Activated CD8-positive, alpha-beta T cell treated with anti-CD3 and anti-CD28 coated beads for 36 hours (primary cell): ENCODE measurements around the gene GALNS. TPM values are rescaled to one million over a fixed set of nuclear protein-coding genes. Genes with fewer than 3 reads are reported as not detected.

Experiments used
- ATAC-seq: fragments of 200-7000 bp; cut with Tn5 transposase; one replicate; pipeline ENCODE4 v1.10.0; 2021; ENCODE audit warnings: mild to moderate bottlenecking, moderate library complexity
- CTCF ChIA-PET: fragments of 350-600 bp; sonication (Branson Sonifier 250); formaldehyde crosslinking; loops from one replicate; lab custom pipeline; 2021; ENCODE audit warnings: antibody characterized with exemption; lab: Charles Lee
- POLR2A ChIA-PET: fragments of 350-600 bp; sonication (Branson Sonifier 250); formaldehyde crosslinking; loops from one replicate; lab custom pipeline; 2021; ENCODE audit warnings: antibody characterized with exemption; lab: Charles Lee
- DNase-seq: peaks from one replicate; pipeline ENCODE4 v3.0.0-alpha.2; 2020
- H3K27ac Mint-ChIP-seq: one replicate; pipeline ENCODE4 v1.8.0; 2021; ENCODE audit warnings: mild to moderate bottlenecking, mixed read lengths
- H3K27me3 Mint-ChIP-seq: one replicate; pipeline ENCODE4 v1.8.0; 2021; ENCODE audit warnings: mixed read lengths
- H3K36me3 Mint-ChIP-seq: one replicate; pipeline ENCODE4 v1.8.0; 2021; ENCODE audit warnings: low read depth, mixed read lengths
- H3K4me1 Mint-ChIP-seq: one replicate; pipeline ENCODE4 v1.8.0; 2021; ENCODE audit warnings: low read depth, mixed read lengths
- H3K4me3 Mint-ChIP-seq: one replicate; pipeline ENCODE4 v1.8.0; 2021; ENCODE audit warnings: mild to moderate bottlenecking, moderate library complexity, mixed read lengths
- H3K9me3 Mint-ChIP-seq: one replicate; pipeline ENCODE4 v1.8.0; 2021; ENCODE audit warnings: mixed read lengths
- CTCF ChIP-seq: fragments of 200-600 bp; IDR thresholded peaks from one replicate; pipeline ENCODE4 v1.8.0; 2022; ENCODE audit warnings: antibody characterized with exemption, mild to moderate bottlenecking
- intact Hi-C: fragments of 100-400 bp; cut with micrococcal nuclease; formaldehyde crosslinking; loops from one replicate; pipeline ENCODE4 v1.10.0; 2022
- total RNA-seq, 2 experiments: library from RNA; stranded (reverse); gene quantifications; one replicate each; pipeline ENCODE4 v1.2.3, GENCODE V29; 2021

GALNS gene
- total RNA-seq, 2 experiments from 2014 or later, result 24.5 to 25.4 TPM

GRCh38 chr16:88804552-88805339, 52.0 kb downstream of the GALNS start:
- H3K36me3 Mint-ChIP-seq, result peaks cover 45% of the 10 kb centered on the region
- POLR2A ChIA-PET, result interaction anchor here (0.9 to 4.5 kb wide), 3 partner anchors 8 to 759 kb away, joined by 4 to 49 read pairs (median 19); partner anchors contain the start of gene APRT
- no peaks in the 10 kb centered on the region for H3K9me3 Mint-ChIP-seq
- DNase-seq (peak; percentile 54), ATAC-seq (peak; percentile 20)
- H3K4me1 Mint-ChIP-seq, result peaks cover 21% of the 10 kb centered on the region
- intact Hi-C loops, result loop anchor here (5.0 kb wide), 1 partner anchor 57 kb away; no protein-coding TSS in a partner anchor
- CTCF ChIA-PET, result interaction anchor here (1.5 kb wide), 2 partner anchors 25 to 67 kb away, joined by 4 read pairs; no protein-coding TSS in a partner anchor
- H3K27me3 Mint-ChIP-seq, result no peaks in the 10 kb centered on the region
- TF ChIP-seq CTCF, result no peak
- peak overlapping the region; percentile 77 for H3K27ac Mint-ChIP-seq
- peak overlapping the region; percentile 81 for H3K4me3 Mint-ChIP-seq

- no peak for ATAC-seq
- ChIA-PET CTCF (interaction anchor here (1.5 kb wide), 2 partner anchors 24 to 67 kb away, joined by 4 read pairs; no protein-coding TSS in a partner anchor), POLR2A (interaction anchor here (2.8 to 4.5 kb wide), 2 partner anchors 8 to 22 kb away, joined by 19 to 49 read pairs; partner anchors contain the start of gene APRT)
- intact Hi-C loops, result loop anchor here (5.0 kb wide), 1 partner anchor 57 kb away; no protein-coding TSS in a partner anchor
- no peaks in the 10 kb centered on the region for H3K9me3 Mint-ChIP-seq
- peaks cover 41% of the 10 kb centered on the region for H3K36me3 Mint-ChIP-seq
- H3K27me3 Mint-ChIP-seq, result no peaks in the 10 kb centered on the region
- peak overlapping the region; percentile 77 for H3K27ac Mint-ChIP-seq
- TF ChIP-seq CTCF, result no peak
- H3K4me1 Mint-ChIP-seq, result peaks cover 17% of the 10 kb centered on the region
- DNase-seq, result no peak
- peak overlapping the region; percentile 81 for H3K4me3 Mint-ChIP-seq
These were observed 52.6 kb downstream of the GALNS start for GRCh38 chr16:88804173-88804551.

GRCh38 chr16:88803264-88803987, 53.3 kb downstream of the GALNS start, which contains the start of gene CDT1:
TSS of gene CDT1 (plus strand) at chr16:88803789. CDS start at chr16:88803832, 43 bp downstream.
- ATAC-seq, result peak; percentile 57
- peaks cover 14% of the 10 kb centered on the region for H3K4me1 Mint-ChIP-seq
- H3K4me3 Mint-ChIP-seq, result peak within 1 kb of the TSS; percentile 81
- DNase-seq, result peak; percentile 76
- no peaks in the 10 kb centered on the region for H3K9me3 Mint-ChIP-seq
- H3K36me3 Mint-ChIP-seq, result peaks cover 35% of the 10 kb centered on the region
- CTCF ChIA-PET, result interaction anchor here (1.5 kb wide), 2 partner anchors 23 to 66 kb away, joined by 4 read pairs; no protein-coding TSS in a partner anchor
- POLR2A ChIA-PET, result interaction anchor here (0.8 to 4.5 kb wide), 5 partner anchors 9 to 93 kb away, joined by 3 to 49 read pairs (median 5); partner anchors contain the start of gene APRT
- no peak for TF ChIP-seq CTCF
- H3K27ac Mint-ChIP-seq, result peak within 1 kb of the TSS; percentile 89
- intact Hi-C loops, result loop anchor here (5.0 kb wide), 1 partner anchor 56 kb away; no protein-coding TSS in a partner anchor
- no peaks in the 10 kb centered on the region for H3K27me3 Mint-ChIP-seq

GRCh38 chr16:88800277-88800592, 56.5 kb downstream of the GALNS start:
- Mint-ChIP-seq H3K4me3 (no peak overlapping the region), H3K27me3 (no peaks in the 10 kb centered on the region), H3K4me1 (peaks cover 16% of the 10 kb centered on the region), H3K27ac (no peak overlapping the region), H3K9me3 (no peaks in the 10 kb centered on the region), H3K36me3 (peaks cover 12% of the 10 kb centered on the region)
- TF ChIP-seq CTCF, result no peak
- POLR2A ChIA-PET, result interaction anchor here (5.9 kb wide), 1 partner anchor 18 kb away, joined by 43 read pairs; no protein-coding TSS in a partner anchor
- DNase-seq, result no peak
- CTCF ChIA-PET, result interaction anchor here (0.7 to 3.7 kb wide), 6 partner anchors 11 to 100 kb away, joined by 3 to 21 read pairs (median 6); partner anchors contain the start of genes APRT, GALNS and TRAPPC2L
- ATAC-seq, result no peak
- intact Hi-C loops, result loop anchor here (5.0 kb wide), 1 partner anchor 53 kb away; no protein-coding TSS in a partner anchor
